H1 (cell line): ENCODE data around the gene GGT7. TPM values are rescaled to one million over a fixed set of nuclear protein-coding genes. Genes with fewer than 3 reads are reported as not detected.

Experiments used
- KDM4A ChIP-seq: IDR thresholded peaks from one replicate; pipeline ENCODE4 v1.7.1; 2012; ENCODE audit warnings: low read depth, mild to moderate bottlenecking, moderate library complexity, low read length, inconsistent platforms; ENCODE audit not compliant: severe bottlenecking
- NRF1 ChIP-seq: IDR thresholded peaks from 2 replicates; pipeline ENCODE4 v1.6.1; 2011; ENCODE audit warnings: mild to moderate bottlenecking, low read depth, low read length, improper control_type of control experiment
- SP1 ChIP-seq: IDR thresholded peaks from 2 replicates; pipeline ENCODE4 v1.6.1; 2011; ENCODE audit warnings: low read depth, low read length
- SUZ12 ChIP-seq: fragments of 200-600 bp; sonication (generic); IDR thresholded peaks from 2 replicates; pipeline ENCODE4 v1.6.1; 2012; ENCODE audit warnings: mild to moderate bottlenecking, inconsistent platforms, low read length, moderate library complexity, mixed read lengths
- TAF7 ChIP-seq: optimal IDR thresholded peaks from 2 replicates; pipeline ENCODE3; 2011; ENCODE audit warnings: low read depth, mild to moderate bottlenecking, inconsistent platforms, low read length, moderate library complexity, borderline replicate concordance
- TCF12 ChIP-seq: IDR thresholded peaks from 2 replicates; pipeline ENCODE4 v1.6.1; 2011; ENCODE audit warnings: low read depth, mild to moderate bottlenecking, low read length
- TEAD4 ChIP-seq: IDR thresholded peaks from 2 replicates; pipeline ENCODE4 v1.6.1; 2012; ENCODE audit warnings: low read depth, low read length, inconsistent platforms, mixed read lengths
- polyA plus RNA-seq, 7 experiments: library from polyadenylated mRNA; depleted of rRNA in 3 of 7; stranded (reverse) in 5 of 7; unstranded in 2 of 7; fragments of >200 nt in 5 of 7; fragments of 200-250 nt in 2 of 7; gene quantifications; 1 replicate in 5 of 7; 2 replicates in 1 of 7; 4 replicates in 1 of 7; pipeline versions ENCODE4 v1.2.1 to v1.2.3, GENCODE V29; 2011 to 2013; ENCODE audit warnings: missing spikeins in 2 of 7, mixed read lengths in 2 of 7
- total RNA-seq: library from RNA; stranded (reverse); fragmentation: NEBNext Ultra II Directional; extraction: Animal tissue kit (Norgen Biotek cat#: 25700); gene quantifications from 2 replicates; pipeline ENCODE4 v1.2.1, GENCODE V29; 2021
- TF ChIP-seq, protein P1 (sequence below): IDR thresholded peaks from 2 replicates; pipeline ENCODE4 v1.6.1; 2012; ENCODE audit warnings: inconsistent platforms
- TF ChIP-seq, protein P2 (sequence below): IDR thresholded peaks from 2 replicates; pipeline ENCODE4 v1.6.1; 2012; ENCODE audit warnings: low read length, inconsistent platforms

The GGT7 gene
- total and polyA plus RNA-seq, 2 of the 8 experiments (the other 6 are each of a cell fraction or from before 2014, with no cell fraction given) = 20.2 to 25.5 TPM

DNA sequence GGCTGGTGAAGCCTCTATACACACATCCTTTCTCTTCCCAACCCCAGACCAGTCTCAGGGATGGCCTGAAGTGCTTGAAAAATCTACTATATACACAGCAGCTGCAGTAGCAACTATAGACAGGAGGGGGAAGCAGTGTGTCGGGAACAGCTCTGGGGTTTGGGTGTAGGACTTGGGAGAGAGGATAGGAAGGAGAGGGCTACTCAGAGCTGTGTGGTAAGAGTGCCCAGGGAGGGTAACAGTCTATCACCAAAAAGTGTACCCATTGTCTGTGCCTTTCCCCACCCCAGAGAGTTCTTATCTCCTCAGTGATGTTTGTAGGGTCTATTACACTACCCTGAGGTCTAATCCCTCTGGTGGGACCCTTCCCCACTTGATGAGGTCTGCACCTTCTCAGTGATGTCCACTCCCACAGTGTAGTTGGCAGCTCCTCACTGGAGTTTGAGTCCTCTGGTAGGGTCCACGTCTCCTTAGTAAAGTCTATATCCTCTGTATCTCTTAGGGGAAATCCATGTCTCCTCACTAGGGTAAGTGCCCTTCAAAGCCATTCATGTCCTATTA lies 1.5 kb upstream of the GGT7 start (continued):
- TF ChIP-seq, protein P1, sequence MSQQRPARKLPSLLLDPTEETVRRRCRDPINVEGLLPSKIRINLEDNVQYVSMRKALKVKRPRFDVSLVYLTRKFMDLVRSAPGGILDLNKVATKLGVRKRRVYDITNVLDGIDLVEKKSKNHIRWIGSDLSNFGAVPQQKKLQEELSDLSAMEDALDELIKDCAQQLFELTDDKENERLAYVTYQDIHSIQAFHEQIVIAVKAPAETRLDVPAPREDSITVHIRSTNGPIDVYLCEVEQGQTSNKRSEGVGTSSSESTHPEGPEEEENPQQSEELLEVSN = no peak
- TF ChIP-seq NRF1 (no peak), SUZ12 (no peak), TCF12 (no peak), KDM4A (no peak), TEAD4 (no peak), SP1 (no peak), TAF7 (no peak)
- TF ChIP-seq, protein P2, sequence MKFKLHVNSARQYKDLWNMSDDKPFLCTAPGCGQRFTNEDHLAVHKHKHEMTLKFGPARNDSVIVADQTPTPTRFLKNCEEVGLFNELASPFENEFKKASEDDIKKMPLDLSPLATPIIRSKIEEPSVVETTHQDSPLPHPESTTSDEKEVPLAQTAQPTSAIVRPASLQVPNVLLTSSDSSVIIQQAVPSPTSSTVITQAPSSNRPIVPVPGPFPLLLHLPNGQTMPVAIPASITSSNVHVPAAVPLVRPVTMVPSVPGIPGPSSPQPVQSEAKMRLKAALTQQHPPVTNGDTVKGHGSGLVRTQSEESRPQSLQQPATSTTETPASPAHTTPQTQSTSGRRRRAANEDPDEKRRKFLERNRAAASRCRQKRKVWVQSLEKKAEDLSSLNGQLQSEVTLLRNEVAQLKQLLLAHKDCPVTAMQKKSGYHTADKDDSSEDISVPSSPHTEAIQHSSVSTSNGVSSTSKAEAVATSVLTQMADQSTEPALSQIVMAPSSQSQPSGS = no peak
